ENCODE measurements around the gene ALOX15.
"Not testable (repeated sequence)": the region's sequence is repeated elsewhere in the genome, so short reads cannot be mapped to it uniquely, and the experiment has no call there.

The ALOX15 gene

DNA sequence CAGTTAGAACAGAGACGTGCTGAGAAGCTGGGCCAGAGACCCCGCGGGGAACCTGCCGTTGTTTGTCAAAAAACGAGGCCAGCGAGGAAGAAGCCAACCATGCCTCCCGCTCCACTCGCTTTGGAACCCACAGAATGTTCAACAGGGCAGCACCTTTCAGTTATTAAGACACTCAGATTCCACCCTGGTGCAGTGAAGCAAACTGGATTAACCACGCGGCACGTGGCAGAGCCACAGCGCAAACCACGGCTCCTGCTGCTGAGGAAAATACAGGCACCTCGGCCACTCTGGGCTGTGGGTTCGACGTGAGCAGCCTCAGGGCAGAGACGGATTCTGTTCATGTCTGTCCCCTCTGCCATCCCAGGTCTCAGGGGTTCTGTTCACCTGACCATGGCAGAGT lies 24.4 kb downstream of the ALOX15 start:
- DNase-seq (ENCODE audit: low read depth) = no peak

DNA sequence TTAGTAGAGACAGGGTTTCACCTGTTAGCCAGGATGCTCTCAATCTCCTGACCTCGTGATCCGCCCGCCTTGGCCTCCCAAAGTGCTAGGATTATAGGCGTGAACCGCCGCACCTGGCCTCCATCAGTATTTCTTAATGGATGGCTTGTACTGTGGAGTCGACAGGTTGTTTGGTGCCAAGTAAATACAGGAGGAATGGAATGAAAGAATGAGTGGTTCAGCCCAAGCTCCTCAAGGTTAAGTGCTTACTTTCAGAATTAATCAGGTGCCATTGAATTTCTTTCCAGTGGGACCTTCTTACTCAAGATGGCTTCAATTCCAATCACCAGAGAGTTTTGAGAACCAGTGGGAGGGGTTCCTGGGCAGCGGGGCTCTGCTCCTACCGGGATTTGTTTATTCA lies 25.0 kb downstream of the ALOX15 start:
- DNase-seq (ENCODE audit: low read depth) = no peak

DNA sequence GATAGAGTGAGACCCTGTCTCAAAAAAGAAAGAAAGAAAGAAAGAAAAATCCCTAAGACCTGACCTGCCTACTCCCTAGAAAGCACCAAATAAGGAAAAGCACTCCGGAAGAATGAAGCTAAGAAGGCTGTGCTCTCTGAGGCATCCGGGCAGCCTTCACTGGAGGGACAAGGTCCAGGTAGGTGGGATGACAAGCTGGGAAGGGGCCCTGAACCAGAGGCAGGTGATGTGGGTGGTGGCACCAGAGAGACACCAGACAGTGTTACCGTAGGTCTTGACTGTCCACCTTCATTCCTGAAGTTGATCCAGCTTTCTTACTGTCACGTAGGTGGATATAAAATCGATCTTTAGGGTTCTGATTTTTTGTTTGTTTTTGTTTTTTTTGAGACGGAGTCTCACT lies 30.8 kb downstream of the ALOX15 start:
- DNase-seq (ENCODE audit: low read depth) = no peak

DNA sequence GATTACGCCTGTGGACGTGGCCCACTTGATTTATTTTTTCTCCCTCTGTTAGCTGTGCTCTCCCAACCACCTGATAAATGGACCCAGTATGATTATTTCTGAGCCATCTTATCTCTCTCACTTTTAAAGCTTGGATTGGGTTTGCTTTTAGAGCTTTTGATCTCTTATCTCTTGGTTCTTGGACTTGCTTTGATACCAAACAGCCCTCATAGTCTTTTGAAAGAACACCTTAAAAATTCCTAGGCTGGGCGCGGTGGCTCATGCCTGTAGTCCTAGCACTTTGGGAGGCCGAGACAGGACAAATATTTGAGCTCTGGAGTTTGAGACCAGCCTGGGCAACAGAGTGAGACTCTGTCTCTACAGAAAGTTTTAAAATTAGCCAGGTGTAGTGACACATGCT lies 31.3 kb downstream of the ALOX15 start:
- DNase-seq (ENCODE audit: low read depth) = no peak

DNA sequence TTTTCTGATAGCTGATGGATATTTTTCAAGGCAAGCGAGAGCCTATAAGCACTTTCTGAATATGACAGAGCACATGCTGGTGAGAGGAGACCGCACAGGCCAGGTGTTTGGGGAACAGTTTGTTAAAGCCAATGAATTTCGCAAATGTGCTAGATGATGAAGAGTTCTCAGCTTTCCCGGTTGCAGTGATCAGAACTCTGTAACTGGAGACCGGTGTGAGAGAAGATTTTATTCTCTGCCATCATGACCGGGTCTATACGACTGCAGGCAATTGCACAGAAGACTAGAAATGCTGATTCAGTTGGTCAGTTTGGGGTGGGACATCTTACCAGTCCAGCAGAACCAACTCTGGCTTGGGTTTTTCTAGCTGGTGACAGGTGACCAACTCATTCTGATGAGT lies 31.7 kb downstream of the ALOX15 start:
- DNase-seq (ENCODE audit: low read depth) = no peak

DNA sequence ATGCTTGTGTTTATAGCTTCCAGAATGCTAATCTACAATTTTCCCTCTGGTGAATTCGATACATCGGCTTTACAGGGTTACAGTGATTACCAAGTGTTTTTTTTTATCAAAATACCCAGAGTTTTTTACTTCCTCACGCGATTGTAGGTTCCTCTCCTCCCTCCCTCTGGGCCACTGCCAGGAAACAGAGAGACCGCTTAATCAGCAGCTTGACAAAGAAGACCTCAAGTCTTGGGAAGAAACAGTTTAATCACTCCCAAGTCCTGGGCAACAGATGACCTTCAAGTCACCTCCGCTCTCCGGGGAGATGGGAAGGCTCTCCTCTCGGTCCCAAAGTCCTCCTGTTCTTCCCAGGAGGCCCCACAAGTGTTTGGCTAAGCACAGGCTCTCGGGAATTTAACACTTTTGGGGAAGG lies 33.7 kb downstream of the ALOX15 start:
- DNase-seq (ENCODE audit: low read depth) = peak; percentile 65

DNA sequence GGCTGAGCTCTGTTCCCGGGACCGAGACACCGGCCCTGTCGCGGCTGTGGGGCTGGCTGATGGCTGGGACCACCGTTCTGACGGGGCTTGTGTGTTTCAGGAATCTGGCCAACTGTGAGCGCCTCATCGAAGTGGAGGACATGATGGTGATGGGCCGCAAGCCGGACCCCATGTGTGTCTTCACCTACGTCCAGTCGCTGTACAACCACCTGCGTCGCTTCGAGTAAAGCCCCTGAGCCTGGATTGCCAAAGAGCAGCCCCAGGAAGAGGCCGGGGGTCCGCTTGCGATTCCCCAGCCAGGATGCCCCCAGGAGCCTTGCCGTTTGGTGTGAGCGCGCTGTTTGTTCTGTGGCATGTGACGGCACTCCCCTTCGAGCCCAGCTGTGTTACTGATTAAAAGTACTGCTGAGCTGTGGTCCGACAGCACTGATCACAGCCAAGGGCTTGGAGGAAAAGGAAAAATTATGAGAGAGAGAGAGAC lies 34.2 kb downstream of the ALOX15 start:
- no peak for DNase-seq (ENCODE audit: low read depth)

DNA sequence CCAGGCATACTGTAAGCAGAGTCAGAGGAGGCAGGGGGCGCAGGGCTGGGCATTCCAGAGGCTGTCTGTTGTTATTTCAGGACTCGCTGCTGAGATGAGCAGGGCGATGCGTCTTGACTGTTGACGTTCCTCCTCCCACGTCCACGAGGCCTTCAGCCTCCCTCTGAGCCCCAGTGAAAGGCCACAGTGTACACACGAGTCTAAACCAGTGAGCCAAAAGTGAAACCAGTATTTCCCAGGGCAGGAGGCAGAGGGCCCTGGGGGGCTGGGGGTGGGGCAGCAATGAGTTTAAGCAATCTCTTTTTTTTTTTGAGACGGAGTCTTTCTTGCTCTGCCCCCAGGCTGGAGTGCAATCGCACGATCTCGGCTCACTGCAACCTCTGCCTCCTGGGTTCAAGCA lies 35.7 kb downstream of the ALOX15 start:
- peak; percentile 45 for DNase-seq (ENCODE audit: low read depth)

DNA sequence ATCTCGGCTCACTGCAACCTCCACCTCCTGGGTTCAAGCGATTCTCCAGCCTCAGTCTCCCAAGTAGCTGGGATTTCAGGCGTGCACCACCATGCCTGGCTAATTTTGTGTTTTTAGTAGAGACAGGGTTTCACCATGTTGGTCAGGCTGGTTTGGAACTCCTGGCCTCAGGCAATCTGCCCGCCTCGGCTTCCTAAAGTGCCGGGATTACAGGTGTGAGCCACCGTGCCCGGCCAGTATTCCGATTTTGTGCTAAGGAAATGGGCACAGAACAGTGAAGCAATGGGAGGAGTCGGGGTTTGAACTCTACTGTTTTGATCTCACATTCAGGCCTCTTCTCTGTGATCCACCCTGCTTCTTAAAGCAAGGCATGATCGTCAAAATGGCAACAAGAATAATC lies 36.7 kb downstream of the ALOX15 start:
- DNase-seq (ENCODE audit: low read depth) = not testable (repeated sequence)

DNA sequence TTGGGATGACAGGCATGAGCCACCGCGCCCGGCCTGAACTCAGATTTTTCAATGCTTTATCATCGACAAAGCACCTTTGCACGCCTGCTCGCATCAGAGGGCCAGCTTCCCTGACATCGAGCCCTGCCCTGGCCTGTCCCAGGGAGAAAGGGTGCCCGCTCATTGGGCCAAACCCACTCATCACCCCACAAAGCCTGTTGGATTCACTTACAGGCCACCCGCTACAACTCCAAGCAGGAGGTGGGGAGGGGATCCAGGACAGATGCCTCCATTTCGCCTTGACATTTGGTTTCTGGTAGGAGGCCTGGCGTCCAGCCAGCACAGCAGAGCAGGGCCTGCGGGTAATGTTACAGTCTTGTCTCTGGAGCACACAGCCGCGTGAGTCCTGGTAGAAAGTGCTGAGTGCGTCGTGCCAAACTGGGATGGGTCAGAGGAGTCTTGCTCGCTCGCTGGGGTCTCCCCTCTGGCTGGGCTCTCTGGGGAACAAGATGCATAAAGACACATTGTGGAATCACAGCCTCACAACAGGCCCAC lies 37.3 kb downstream of the ALOX15 start:
- DNase-seq (ENCODE audit: low read depth) = peak; percentile 25

DNA sequence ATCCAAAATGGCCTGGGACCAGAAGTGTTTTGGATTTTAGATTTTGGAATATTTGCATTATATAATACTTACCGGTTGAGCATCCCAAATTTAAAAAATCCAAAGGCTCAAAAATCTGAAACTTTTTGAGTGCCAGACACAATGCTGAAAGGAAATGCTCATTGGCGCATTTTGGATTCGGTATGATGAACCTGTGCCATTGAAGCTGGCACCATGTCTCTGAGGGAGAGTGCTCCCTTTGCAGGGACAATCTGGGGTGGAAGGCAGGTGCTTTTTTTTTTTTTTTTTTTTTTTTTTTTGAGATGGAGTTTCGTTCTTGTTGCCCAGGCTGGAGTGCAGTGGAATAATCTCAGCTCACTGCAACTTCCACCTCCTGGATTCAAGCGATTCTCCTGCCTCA lies 39.4 kb downstream of the ALOX15 start:
- no peak for DNase-seq (ENCODE audit: low read depth)

DNA sequence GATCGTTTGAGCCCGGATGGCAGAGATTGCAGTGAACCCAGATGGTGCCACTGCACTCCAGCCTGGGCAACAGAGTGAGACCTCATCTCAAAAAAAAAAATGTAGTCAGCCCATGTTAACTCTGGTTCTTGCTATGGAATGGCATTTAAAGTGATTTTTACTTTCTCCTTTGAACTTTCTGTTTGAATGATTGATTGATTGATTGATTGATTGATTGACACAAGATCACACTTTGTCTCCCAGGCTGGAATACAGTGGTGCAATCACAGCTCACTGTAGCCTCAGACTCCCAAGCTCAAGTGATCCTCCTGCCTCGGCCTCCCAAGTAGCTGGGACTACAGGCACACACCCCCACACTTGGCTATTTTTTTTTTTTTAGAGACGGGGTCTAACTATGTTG lies 40.2 kb downstream of the ALOX15 start:
- no peak for DNase-seq (ENCODE audit: low read depth)

DNA sequence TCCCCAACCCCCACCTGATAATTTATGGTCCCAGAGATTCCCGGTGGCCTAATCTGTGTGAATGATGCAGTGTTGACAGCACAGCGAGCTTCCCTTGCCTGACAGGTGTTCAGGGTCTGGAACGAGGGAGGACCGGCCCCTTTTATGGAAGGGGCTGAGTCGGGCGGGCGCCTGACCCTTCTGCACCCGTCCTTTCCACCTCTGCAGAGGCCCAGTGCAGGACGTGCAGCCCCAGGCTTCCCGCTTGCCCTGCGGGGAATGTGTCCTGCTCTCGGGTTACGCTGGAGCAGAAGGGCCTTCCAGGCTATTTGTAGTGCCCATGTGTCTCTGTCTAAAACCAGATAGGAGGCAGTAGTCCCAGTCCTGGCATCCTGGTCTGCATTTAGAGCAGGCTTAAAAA lies 40.9 kb downstream of the ALOX15 start:
- no peak for DNase-seq (ENCODE audit: low read depth)

DNA sequence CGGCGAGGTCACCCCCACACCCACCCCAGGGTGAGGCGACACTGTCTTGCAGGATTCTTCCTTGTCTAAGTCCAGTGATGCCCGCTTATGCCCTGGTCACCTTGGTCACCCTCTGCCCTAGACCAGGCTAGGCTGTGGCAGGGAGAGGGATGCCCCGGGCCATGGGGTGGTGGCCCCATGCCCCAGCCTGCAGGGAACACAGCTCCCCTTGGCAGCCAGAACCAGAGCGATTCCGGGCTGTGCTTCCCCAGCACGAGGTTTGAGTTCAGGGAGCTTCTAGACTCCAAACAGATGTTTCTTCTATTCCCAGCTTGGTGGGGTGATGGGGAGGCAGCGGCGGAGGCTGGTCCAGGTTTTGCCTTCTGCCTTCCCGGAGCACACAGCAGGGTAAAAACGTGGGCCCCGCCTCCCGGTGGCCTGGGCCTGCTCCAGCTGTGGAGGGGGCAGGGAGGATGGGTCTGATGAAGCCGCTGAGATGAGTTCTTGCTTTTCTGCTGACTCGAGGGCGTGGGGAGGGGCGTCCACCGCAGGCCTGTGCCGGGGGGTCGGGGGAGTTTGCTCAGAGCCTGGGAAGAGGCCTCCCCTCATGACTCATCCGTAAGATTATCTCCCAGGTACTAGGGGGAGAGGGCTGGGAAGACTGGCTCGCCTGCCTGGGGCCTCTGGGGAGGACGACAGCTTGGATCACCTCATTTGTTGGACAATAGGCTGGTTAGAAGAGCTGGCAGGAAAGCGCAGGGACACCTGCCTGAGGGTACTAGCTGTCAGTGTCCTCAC lies 41.8 kb downstream of the ALOX15 start:
- no peak for DNase-seq (ENCODE audit: low read depth)

DNA sequence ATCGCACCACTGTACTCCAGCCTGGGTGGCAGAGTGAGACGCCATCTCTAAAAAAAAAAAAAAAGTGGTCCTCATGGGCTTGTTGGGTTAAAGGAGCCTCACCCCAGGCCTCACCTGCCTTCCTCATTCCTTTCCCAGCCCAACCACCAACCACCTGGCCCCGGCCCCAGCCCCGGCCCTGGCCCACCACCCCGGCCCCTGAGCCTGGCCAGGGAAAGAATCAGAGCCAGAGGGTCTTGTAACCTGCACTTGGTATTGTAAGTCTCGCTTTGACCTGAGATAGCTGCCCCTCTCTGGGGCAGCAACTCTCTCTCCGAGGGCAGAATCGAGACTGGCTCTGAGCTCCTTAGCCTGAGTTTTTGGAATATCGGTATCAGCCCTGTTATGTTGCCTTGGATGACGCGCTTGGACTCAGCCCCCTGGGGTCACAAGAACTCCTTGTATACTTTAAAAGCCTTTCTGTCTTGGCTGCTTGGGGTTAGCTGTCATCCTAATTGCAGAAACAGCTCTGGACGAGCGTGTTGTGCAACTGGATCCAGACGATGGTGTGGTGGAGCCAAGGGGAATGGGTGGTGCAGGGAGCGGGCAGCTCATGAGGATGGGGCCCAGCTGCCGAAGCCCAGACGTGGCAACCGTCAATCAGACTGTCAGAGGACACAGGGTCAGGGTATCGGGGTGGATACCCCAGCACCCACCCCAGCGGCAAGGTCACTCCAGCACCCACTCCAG lies 42.5 kb downstream of the ALOX15 start:
- no peak for DNase-seq (ENCODE audit: low read depth)

DNA sequence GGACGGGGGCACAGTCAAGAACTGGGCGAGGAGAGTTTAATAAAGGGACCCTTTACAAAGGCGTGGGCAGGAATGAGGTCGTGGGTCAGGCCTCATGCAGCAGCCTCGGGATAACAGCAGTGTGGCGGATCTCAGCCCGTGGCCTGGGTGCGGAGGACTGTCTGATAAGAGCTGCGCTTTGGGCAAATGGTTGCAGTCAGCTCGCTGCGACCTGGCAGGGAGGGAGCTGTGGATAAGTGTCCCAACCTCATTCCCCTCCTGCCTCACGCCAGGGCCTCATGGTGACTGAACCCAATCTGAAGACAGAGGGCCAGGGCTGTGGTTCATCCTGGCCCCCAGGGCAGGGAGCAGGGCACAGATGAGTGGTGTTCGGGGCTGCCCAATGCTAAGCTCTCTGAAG lies 43.5 kb downstream of the ALOX15 start:
- DNase-seq (ENCODE audit: low read depth) = no peak

DNA sequence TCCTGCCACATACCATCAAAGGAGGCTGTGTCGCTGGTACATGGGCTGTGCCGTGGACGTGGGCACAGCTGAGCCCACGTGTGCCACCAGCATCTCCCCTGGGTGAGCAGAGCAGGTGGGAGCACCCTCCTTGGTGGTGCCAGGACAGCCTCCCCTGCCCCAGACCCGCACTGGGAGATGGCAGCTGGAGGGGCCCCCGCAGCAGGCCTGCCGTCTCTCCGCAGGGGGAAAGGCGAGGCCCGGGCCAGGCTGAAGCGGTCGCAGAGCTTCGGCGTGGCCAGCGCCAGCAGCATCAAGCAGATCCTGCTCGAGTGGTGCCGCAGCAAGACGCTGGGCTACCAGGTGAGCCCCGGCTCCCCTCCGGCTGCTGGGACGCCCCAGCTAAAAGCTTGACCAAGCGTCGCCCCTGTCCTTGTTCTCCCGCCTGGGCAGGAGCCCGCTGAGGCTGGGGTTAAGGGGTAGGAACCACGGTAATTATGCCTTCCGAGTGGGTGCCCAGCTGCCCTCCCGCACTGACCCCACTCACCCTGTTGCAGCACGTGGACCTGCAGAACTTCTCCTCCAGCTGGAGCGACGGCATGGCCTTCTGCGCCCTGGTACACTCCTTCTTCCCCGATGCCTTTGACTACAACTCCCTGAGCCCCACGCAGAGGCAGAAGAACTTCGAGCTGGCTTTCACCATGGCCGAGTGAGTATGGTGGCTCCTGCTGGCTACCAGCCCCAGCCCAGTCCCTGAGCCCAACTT lies 44.7 kb downstream of the ALOX15 start:
- DNase-seq (ENCODE audit: low read depth) = no peak

DNA sequence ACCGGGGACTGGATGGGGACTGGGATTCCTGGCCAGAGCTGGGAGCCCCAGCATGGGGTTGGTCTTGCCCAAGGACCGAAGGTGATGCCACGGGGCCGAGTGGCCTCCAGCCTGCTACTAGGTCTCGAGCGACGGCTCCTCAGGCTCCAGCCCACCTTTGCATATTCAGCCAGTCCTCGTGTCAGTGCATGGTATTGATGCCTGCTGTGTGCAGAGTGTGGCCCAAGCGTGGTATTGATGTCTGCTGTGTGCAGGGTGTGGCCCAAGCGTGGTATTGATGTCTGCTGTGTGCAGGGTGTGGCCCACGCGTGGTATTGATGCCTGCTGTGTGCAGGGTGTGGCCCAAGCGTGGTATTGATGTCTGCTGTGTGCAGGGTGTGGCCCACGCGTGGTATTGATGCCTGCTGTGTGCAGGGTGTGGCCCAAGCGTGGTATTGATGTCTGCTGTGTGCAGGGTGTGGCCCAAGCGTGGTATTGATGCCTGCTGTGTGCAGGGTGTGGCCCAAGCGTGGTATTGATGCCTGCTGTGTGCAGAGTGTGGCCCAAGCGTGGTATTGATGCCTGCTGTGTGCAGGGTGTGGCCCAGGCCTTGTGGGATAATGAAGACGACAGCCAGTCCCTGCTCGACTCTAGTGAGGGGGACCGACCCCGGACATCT lies 45.7 kb downstream of the ALOX15 start:
- not testable (repeated sequence) for DNase-seq (ENCODE audit: low read depth)

DNA sequence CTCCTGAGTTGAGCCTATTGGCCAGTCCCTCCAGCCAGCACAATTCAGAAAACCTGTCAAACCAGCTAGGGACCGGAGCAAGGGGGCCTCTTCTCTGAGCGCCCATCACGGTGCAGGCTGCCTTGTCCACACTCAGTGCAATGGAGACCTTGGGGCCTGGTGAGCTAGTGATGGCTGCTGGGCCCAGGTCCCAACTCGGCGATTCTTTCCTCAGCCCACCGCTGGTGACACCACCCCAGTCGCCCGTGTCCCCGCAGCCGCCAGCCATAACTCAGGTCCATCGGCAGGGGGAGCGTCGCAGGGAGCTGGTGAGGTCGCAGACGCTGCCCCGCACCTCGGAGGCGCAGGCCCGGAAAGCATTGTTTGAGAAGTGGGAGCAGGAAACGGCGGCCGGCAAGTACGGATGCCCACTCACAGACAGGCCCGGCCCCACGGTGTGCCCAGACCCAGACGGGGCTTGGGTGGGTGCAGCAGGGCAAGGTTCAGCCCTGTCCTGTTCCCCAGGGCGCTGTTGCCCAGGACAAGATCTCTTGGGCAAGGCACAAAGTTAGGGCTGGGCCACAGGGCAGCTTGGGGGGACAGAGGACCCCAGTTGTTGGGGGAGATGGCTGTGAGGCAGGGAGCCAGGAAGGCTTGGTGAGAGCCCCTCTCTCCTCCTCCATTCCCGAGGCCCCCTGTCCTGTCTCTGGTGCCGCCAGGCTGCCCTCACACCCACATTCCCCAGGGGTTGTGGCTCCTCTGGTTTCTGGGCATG lies 46.4 kb downstream of the ALOX15 start:
- no peak for DNase-seq (ENCODE audit: low read depth)

DNA sequence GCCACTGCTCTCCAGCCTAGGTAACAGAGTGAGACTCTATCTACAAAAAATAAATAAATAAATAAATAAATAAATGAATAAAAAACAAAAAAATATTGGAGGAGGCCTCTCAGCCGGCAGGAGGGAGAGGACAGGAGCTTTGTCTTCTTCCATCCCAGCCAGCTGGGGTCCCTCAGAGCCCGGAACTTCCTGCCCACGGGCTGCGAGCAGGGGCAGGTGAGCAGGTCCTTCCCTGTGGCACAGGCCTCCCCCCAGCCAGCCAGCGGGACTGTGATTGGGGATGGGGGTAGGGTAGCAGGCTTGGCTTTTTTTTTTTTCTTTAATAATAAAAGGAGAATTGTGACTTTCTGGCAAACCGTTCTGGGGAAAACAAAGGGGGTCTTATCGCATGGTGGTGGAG lies 47.1 kb downstream of the ALOX15 start:
- no peak for DNase-seq (ENCODE audit: low read depth)

DNA sequence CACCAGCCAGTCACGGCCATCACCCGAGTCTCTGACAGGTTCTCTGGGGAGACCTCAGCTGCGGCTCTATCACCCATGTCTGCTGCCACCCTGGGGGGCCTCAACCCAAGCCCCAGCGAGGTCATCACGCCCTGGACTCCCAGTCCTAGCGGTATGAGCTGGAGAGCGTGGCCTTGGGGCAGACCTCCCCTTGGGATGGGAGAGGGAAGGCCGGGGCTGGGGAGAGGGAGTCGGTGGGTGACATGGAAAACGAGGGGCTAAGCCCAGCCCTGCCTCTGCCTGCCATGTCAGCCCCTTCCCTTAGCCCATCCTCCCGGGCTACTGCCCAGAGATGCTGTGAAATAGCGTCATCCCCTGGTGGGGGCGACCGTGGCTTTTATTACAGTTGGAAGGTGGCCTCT lies 48.5 kb downstream of the ALOX15 start:
- DNase-seq (ENCODE audit: low read depth) = no peak
